OCI-LY7 (cell line): ENCODE results near the gene SHH.

Experiments used
- EZH2phosphoT487 ChIP-seq: fragments of 200-600 bp; sonication (generic); IDR thresholded peaks from 2 replicates; pipeline ENCODE4 v1.6.1; 2018; ENCODE audit warnings: low read depth, borderline replicate concordance, mild to moderate bottlenecking, mixed run types, antibody characterized with exemption, low read length, moderate library complexity, mixed read lengths
- TF ChIP-seq, protein P1 (sequence below): fragments of 200-600 bp; sonication (generic); conservative IDR thresholded peaks from 2 replicates; pipeline ENCODE4 v1.5.1; 2014; ENCODE audit warnings: mild to moderate bottlenecking, antibody characterized with exemption, low read length, moderate library complexity, mixed read lengths

DNA sequence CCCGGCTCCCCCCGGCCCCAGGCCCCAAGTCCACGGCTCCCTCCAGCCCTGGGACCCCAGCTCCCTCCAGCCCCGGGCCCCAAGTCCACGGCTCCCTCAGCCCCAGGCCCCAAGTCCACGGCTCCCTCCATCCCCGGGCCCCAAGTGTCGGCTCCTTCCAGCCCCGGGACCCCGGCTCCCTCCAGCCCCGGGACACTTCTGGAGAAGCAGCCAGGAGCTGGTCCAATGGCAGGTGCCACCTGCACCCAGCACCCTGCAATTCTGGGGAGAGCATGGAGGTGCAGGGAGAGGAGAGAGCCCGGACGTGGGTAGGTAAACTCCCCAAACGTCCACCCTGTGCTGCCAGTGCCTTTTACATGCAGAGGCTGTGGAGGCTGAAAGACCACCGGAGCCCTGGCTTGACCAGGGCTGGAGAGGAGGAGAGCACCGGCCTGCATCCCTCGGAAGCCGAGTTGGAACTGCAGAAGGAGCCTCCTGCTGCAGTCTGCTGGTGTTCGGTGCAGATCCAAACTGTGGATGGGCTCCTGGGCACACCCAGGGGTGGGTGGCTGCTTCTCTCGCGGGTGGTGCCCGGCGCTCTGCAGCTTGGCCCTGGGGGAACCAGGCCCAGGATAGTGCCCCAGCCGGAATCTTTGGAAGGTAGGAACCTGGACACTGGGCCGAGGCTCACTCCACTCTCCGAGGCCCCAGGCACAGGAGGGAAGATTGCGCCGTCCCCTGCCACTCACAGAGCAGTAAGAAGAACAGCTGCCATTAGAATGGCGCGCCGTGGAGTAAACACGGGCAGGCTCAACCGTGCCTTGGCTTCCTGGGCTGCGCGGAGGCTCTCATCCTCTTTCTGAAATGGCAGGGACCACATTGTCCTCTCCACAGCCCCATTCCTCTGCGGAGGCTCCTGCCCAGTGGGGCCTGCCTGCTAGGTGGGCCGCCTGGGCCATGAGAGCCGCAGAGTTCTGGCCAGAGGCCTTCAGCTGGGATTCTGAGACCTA lies 14.7 kb downstream of the SHH start:
- TF ChIP-seq, protein P1, sequence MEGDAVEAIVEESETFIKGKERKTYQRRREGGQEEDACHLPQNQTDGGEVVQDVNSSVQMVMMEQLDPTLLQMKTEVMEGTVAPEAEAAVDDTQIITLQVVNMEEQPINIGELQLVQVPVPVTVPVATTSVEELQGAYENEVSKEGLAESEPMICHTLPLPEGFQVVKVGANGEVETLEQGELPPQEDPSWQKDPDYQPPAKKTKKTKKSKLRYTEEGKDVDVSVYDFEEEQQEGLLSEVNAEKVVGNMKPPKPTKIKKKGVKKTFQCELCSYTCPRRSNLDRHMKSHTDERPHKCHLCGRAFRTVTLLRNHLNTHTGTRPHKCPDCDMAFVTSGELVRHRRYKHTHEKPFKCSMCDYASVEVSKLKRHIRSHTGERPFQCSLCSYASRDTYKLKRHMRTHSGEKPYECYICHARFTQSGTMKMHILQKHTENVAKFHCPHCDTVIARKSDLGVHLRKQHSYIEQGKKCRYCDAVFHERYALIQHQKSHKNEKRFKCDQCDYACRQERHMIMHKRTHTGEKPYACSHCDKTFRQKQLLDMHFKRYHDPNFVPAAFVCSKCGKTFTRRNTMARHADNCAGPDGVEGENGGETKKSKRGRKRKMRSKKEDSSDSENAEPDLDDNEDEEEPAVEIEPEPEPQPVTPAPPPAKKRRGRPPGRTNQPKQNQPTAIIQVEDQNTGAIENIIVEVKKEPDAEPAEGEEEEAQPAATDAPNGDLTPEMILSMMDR: peak; percentile 47
- TF ChIP-seq EZH2phosphoT487: no peak
